Measurements from ENCODE around the gene CD3E. TPM values are rescaled to one million over a fixed set of nuclear protein-coding genes. Genes with fewer than 3 reads are reported as not detected.

Gene CD3E
- total RNA-seq, 6 donors from 2014 or later: 3.9 to 13.6 (median 9.1) TPM

DNA sequence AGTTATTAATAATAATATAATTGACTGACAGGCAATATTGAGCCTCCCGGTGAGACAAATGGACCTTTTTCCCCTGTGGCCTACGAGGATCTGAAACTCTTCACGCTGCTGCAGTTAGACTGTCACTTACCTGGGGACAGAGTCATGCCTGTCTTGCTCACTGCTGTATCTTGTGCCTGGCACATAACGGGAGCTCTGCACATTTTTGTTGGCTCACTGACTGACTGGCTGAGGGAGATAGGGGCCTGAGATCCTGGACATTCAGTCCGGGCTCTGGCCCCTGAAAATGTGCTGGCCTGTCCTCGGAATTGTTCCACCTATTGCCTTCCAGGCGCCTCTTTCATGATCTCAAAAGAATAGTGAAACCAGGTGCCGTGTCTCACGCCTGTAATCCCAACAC lies 38.7 kb downstream of the CD3E start:
- peak overlapping the region in 1 of 4 donors; percentile 35 for H3K27ac ChIP-seq
- no peaks in the 10 kb centered on the region for H3K36me3 ChIP-seq
- peak overlapping the region in 1 of 4 donors; percentile 10 for H3K4me3 ChIP-seq
- H3K9me3 ChIP-seq: no peaks in the 10 kb centered on the region
- WGBS, 2 donors: 70 to 93% methylated on average over 8 to 9 of the region's 9 CpGs
- H3K4me1 ChIP-seq: no peaks in the 10 kb centered on the region
- TF ChIP-seq, protein P1, sequence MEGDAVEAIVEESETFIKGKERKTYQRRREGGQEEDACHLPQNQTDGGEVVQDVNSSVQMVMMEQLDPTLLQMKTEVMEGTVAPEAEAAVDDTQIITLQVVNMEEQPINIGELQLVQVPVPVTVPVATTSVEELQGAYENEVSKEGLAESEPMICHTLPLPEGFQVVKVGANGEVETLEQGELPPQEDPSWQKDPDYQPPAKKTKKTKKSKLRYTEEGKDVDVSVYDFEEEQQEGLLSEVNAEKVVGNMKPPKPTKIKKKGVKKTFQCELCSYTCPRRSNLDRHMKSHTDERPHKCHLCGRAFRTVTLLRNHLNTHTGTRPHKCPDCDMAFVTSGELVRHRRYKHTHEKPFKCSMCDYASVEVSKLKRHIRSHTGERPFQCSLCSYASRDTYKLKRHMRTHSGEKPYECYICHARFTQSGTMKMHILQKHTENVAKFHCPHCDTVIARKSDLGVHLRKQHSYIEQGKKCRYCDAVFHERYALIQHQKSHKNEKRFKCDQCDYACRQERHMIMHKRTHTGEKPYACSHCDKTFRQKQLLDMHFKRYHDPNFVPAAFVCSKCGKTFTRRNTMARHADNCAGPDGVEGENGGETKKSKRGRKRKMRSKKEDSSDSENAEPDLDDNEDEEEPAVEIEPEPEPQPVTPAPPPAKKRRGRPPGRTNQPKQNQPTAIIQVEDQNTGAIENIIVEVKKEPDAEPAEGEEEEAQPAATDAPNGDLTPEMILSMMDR (IDR thresholded peaks at IDR 0.05): no peak
- TF ChIP-seq POLR2AphosphoS5 (IDR thresholded peaks at IDR 0.05): no peak
- no peak for TF ChIP-seq EP300 (IDR thresholded peaks at IDR 0.05)
- TF ChIP-seq POLR2A (IDR thresholded peaks at IDR 0.05): no peak
- no peak for DNase-seq
- no peak for ATAC-seq (ENCODE audit: low FRiP score in 2 of 2)
- no peaks in the 10 kb centered on the region for H3K27me3 ChIP-seq

DNA sequence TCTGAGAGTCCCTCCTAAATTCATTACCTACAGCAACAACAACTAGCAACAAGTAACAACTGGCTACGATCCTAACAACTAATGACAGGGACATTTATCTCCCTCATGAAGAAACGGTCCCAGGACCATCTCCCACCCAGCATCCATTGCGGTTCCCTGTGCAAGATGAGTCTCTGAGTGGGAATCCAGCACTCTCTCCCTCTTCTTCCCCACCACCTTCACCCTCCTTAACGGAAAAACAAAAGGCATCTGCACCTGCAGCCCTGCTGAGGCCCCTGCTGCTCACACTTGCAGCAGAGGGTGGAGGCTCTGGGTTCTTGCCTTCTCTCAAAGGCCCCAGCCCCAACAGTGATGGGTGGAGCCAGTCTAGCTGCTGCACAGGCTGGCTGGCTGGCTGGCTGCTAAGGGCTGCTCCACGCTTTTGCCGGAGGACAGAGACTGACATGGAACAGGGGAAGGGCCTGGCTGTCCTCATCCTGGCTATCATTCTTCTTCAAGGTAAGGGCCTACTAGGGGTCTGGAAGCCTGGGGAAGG lies 39.5 kb downstream of the CD3E start, which contains the start of gene CD3G:
Gene CD3G (plus strand): TSS at position 364 of the 535 bp plus-strand sequence. CDS start 80 bp downstream, at position 444.
- no peaks in the 10 kb centered on the region for H3K36me3 ChIP-seq
- H3K27me3 ChIP-seq: no peaks in the 10 kb centered on the region
- H3K27ac ChIP-seq: peak within 1 kb of the TSS in 1 of 4 donors; percentile 35
- peak in 1 of 2 donors; percentile 14 for ATAC-seq (ENCODE audit: low FRiP score in 2 of 2)
- DNase-seq: no peak
- TF ChIP-seq, protein P1 (IDR thresholded peaks at IDR 0.05): no peak
- TF ChIP-seq POLR2A (IDR thresholded peaks at IDR 0.05): peak in 1 of 4 donors; percentile 40
- H3K4me1 ChIP-seq: no peaks in the 10 kb centered on the region
- WGBS, 2 donors: 77 to 80% methylated on average over 4 to 6 of the region's 6 CpGs
- H3K9me3 ChIP-seq: no peaks in the 10 kb centered on the region
- peak within 1 kb of the TSS in 2 of 4 donors; percentile 19 to 20 for H3K4me3 ChIP-seq

GRCh38 chr11:118349475-118349874 lies 44.9 kb downstream of the CD3E start:
- no peak overlapping the region for H3K27ac ChIP-seq
- H3K4me1 ChIP-seq: no peaks in the 10 kb centered on the region
- 72 to 74% methylated on average over 6 of the region's 6 CpGs for WGBS, 2 donors
- TF ChIP-seq POLR2AphosphoS5 (IDR thresholded peaks at IDR 0.05) (no peak), POLR2A (IDR thresholded peaks at IDR 0.05) (no peak), EP300 (IDR thresholded peaks at IDR 0.05) (no peak)
- TF ChIP-seq, protein P1 (IDR thresholded peaks at IDR 0.05): no peak
- H3K9me3 ChIP-seq: no peaks in the 10 kb centered on the region
- H3K36me3 ChIP-seq: no peaks in the 10 kb centered on the region
- H3K27me3 ChIP-seq: no peaks in the 10 kb centered on the region
- H3K4me3 ChIP-seq: no peak overlapping the region
- DNase-seq: no peak
- no peak for ATAC-seq (ENCODE audit: low FRiP score in 2 of 2)

- Histone ChIP-seq H3K9me3 (no peaks in the 10 kb centered on the region), H3K4me1 (no peaks in the 10 kb centered on the region), H3K27ac (no peak overlapping the region), H3K27me3 (no peaks in the 10 kb centered on the region), H3K36me3 (no peaks in the 10 kb centered on the region), H3K4me3 (no peak overlapping the region)
- WGBS, 2 donors: 10 to 12% methylated on average over 6 of the region's 6 CpGs
- no peak for TF ChIP-seq POLR2A (IDR thresholded peaks at IDR 0.05)
- TF ChIP-seq, protein P1 (IDR thresholded peaks at IDR 0.05): peak in 5 of 6 experiments; percentile 32 to 49 (median 37)
- DNase-seq (no peak), ATAC-seq (ENCODE audit: low FRiP score in 2 of 2) (no peak)
These were observed 48.7 kb downstream of the CD3E start for GRCh38 chr11:118353084-118353710.

- 50 to 86% methylated on average over 3 of the region's 3 CpGs for WGBS, 2 donors
- Histone ChIP-seq H3K27me3 (no peaks in the 10 kb centered on the region), H3K9me3 (no peaks in the 10 kb centered on the region), H3K36me3 (no peaks in the 10 kb centered on the region), H3K4me1 (peaks cover 19 to 28% (median 21%) of the 10 kb centered on the region in 4 donors), H3K27ac (no peak overlapping the region), H3K4me3 (no peak overlapping the region)
- DNase-seq: no peak
- TF ChIP-seq, protein P1 (IDR thresholded peaks at IDR 0.05): no peak
- TF ChIP-seq POLR2A (IDR thresholded peaks at IDR 0.05) (no peak), EP300 (IDR thresholded peaks at IDR 0.05) (no peak), POLR2AphosphoS5 (IDR thresholded peaks at IDR 0.05) (no peak)
- no peak for ATAC-seq (ENCODE audit: low FRiP score in 2 of 2)
These were observed 53.5 kb downstream of the CD3E start for GRCh38 chr11:118358071-118358470.

Measured in upper lobe of left lung (tissue), 6 donors.